ENCODE data around the gene NUDT16L1. TPM values are rescaled to one million over a fixed set of nuclear protein-coding genes. Genes with fewer than 3 reads are reported as not detected.

Gene NUDT16L1
- total RNA-seq, 1 donor from 2014 or later, result 36.1 TPM

- no peaks in the 10 kb centered on the region for H3K9me3 Mint-ChIP-seq
- H3K4me3 Mint-ChIP-seq, result no peak overlapping the region
- H3K27ac Mint-ChIP-seq, result no peak overlapping the region
- no peak for DNase-seq
- no peaks in the 10 kb centered on the region for H3K27me3 Mint-ChIP-seq
- intact Hi-C loops (cut with micrococcal nuclease), result no loop called here
- peaks cover 24% of the 10 kb centered on the region for H3K4me1 Mint-ChIP-seq
- peaks cover 33% of the 10 kb centered on the region for H3K36me3 Mint-ChIP-seq (ENCODE audit: low read depth)
Observed at GRCh38 chr16:4656695-4657686, 36.4 kb upstream of the NUDT16L1 start.

- intact Hi-C loops (cut with micrococcal nuclease), result loop anchor here (2.0 to 10.0 kb wide), 2 partner anchors 17 to 105 kb away; partner anchors contain the start of gene ZNF500
- Mint-ChIP-seq H3K27ac (peak overlapping the region; percentile 92), H3K27me3 (no peaks in the 10 kb centered on the region), H3K9me3 (no peaks in the 10 kb centered on the region), H3K36me3 (ENCODE audit: low read depth) (peaks cover 34% of the 10 kb centered on the region), H3K4me1 (peaks cover 38% of the 10 kb centered on the region), H3K4me3 (peak overlapping the region; percentile 39)
- DNase-seq, result no peak
Observed at GRCh38 chr16:4659363-4660353, 33.7 kb upstream of the NUDT16L1 start.

- intact Hi-C loops (cut with micrococcal nuclease), result loop anchor here (2.0 to 10.0 kb wide), 2 partner anchors 16 to 104 kb away; partner anchors contain the start of gene ZNF500
- peak overlapping the region; percentile 61 for H3K4me3 Mint-ChIP-seq
- H3K4me1 Mint-ChIP-seq, result peaks cover 42% of the 10 kb centered on the region
Observed at GRCh38 chr16:4660454-4661007, 32.8 kb upstream of the NUDT16L1 start.

GRCh38 chr16:4661661-4662060 is 31.7 kb upstream of the NUDT16L1 start:
- Mint-ChIP-seq H3K9me3 (no peaks in the 10 kb centered on the region), H3K36me3 (ENCODE audit: low read depth) (peaks cover 28% of the 10 kb centered on the region), H3K4me3 (no peak overlapping the region), H3K27me3 (no peaks in the 10 kb centered on the region), H3K4me1 (peaks cover 47% of the 10 kb centered on the region), H3K27ac (peak overlapping the region; percentile 53)
- intact Hi-C loops (cut with micrococcal nuclease), result loop anchor here (2.0 to 10.0 kb wide), 2 partner anchors 15 to 103 kb away; partner anchors contain the start of gene ZNF500
- no peak for DNase-seq

More at GRCh38 chr16:4660454-4661007, 32.8 kb upstream of the NUDT16L1 start:
- Mint-ChIP-seq H3K27ac (peak overlapping the region; percentile 92), H3K27me3 (no peaks in the 10 kb centered on the region), H3K9me3 (no peaks in the 10 kb centered on the region), H3K36me3 (ENCODE audit: low read depth) (peaks cover 32% of the 10 kb centered on the region)
- DNase-seq, result peak; percentile 92

DNA sequence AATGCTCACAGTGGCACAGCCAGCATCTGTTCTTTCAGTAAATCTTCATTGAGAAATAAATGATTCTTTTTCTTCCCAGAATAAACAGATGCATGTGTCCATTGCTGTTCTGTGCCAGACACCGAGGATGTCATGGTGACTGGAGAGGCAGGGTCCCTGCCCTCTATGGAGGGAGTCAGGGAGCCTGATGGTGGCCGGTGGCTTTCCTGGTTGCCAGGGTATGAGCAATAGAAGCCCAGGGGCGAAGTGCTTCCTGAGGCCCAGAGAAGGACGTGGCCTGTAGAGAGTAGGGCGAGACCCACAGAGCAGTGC is 29.9 kb upstream of the NUDT16L1 start:
- peaks cover 25% of the 10 kb centered on the region for H3K36me3 Mint-ChIP-seq (ENCODE audit: low read depth)
- intact Hi-C loops (cut with micrococcal nuclease), result loop anchor here (10.0 kb wide), 1 partner anchor 101 kb away; the partner anchor contains the start of gene ZNF500
- no peaks in the 10 kb centered on the region for H3K9me3 Mint-ChIP-seq
- H3K4me1 Mint-ChIP-seq, result peaks cover 47% of the 10 kb centered on the region
- DNase-seq, result no peak
- peak overlapping the region; percentile 61 for H3K4me3 Mint-ChIP-seq
- no peaks in the 10 kb centered on the region for H3K27me3 Mint-ChIP-seq
- H3K27ac Mint-ChIP-seq, result peak overlapping the region; percentile 88

DNA sequence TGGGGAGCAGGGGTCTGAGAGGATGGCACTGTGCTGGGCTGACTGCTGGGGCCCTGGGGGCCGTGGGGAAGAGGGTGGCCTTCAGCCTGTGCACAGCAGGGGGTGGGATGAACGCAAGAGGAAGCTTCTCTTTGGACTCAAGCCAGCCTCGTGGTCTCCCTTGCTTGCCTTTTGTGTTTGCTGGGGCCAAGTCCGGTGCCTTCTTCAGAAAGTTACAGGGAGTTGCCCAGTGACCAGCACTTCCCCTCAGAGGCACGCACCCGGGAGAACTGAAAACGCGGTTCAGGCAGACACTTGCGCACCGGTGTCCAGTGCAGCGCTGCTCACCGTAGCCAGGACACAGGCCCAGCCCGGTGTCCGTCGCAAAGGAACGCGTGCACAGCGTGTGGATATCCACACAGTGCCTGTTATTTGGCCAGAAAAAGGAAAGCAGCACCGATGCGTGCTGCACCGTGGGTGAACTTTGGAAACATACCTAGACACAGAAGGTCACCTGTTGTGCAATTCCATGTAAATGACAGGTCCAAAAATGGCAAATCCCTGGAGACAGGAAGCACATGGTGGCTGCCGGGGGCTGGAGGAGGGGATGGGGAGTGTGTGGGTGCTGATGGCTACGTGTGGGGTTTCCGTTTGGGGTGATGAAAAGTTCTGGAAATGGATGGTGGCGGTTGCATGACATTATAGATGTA is 29.4 kb upstream of the NUDT16L1 start:
- Mint-ChIP-seq H3K4me1 (peaks cover 47% of the 10 kb centered on the region), H3K27me3 (no peaks in the 10 kb centered on the region), H3K36me3 (ENCODE audit: low read depth) (peaks cover 24% of the 10 kb centered on the region), H3K27ac (peak overlapping the region; percentile 88), H3K4me3 (peak overlapping the region; percentile 77), H3K9me3 (no peaks in the 10 kb centered on the region)
- intact Hi-C loops (cut with micrococcal nuclease), result loop anchor here (10.0 kb wide), 1 partner anchor 101 kb away; the partner anchor contains the start of gene ZNF500
- DNase-seq, result no peak

DNA sequence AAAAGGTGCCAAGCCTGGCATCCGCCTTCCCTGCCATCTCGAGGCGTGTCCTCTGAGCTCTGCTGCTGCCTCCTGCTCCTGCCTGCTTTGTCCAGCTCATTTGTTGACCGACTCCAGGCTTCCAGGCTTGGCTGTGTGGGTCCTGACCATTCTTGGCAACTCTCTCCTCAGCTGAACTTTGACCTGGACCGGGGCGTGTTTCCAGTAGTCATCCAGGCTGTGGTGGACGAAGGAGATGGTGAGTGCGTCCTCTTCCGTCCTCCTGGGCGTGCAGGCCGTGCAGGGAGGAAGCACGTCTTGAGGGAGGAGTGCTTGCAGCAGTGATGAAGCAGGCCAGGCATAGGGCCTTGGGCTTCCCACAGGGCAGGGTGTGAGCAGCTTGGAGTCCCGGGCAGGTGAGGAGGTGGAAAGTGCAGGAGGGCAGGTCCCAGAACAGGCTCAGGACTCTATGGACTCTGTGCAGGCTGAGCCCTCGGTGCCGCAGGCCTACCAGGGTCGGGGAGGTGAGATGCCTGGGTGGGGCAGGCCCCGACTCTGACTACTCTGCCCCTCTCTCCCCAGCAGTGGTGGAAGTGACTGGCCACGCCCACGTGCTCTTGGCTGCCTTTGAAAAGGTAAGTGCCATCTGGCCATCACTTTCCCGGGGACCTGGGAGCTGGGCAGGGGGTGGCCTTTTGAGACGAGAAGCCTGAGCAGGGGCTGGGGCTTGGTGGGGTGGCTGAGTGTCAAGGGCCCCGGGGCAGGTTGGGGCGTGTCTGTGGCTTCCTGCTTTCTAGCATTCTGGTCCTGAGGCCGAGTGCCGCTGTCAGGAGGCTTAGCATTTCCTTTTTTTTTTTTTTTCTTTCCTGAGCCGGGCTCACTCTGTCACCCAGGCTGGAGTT is 28.6 kb upstream of the NUDT16L1 start:
- DNase-seq, result peak; percentile 90
- Mint-ChIP-seq H3K27ac (peak overlapping the region; percentile 88), H3K4me3 (peak overlapping the region; percentile 77), H3K27me3 (no peaks in the 10 kb centered on the region), H3K4me1 (peaks cover 41% of the 10 kb centered on the region), H3K36me3 (ENCODE audit: low read depth) (peaks cover 21% of the 10 kb centered on the region), H3K9me3 (no peaks in the 10 kb centered on the region)
- intact Hi-C loops (cut with micrococcal nuclease), result loop anchor here (1.0 to 10.0 kb wide), 2 partner anchors 12 to 100 kb away; partner anchors contain the start of gene ZNF500

GRCh38 chr16:4666537-4667202 is 26.7 kb upstream of the NUDT16L1 start:
- Mint-ChIP-seq H3K27me3 (no peaks in the 10 kb centered on the region), H3K4me3 (no peak overlapping the region), H3K36me3 (ENCODE audit: low read depth) (peaks cover 20% of the 10 kb centered on the region), H3K27ac (no peak overlapping the region), H3K4me1 (peaks cover 23% of the 10 kb centered on the region), H3K9me3 (no peaks in the 10 kb centered on the region)
- intact Hi-C loops (cut with micrococcal nuclease), result loop anchor here (10.0 kb wide), 1 partner anchor 98 kb away; the partner anchor contains the start of gene ZNF500
- DNase-seq, result no peak

GRCh38 chr16:4667203-4667963 is 26.0 kb upstream of the NUDT16L1 start:
- H3K27me3 Mint-ChIP-seq, result no peaks in the 10 kb centered on the region
- DNase-seq, result no peak
- H3K4me1 Mint-ChIP-seq, result peaks cover 23% of the 10 kb centered on the region

DNA sequence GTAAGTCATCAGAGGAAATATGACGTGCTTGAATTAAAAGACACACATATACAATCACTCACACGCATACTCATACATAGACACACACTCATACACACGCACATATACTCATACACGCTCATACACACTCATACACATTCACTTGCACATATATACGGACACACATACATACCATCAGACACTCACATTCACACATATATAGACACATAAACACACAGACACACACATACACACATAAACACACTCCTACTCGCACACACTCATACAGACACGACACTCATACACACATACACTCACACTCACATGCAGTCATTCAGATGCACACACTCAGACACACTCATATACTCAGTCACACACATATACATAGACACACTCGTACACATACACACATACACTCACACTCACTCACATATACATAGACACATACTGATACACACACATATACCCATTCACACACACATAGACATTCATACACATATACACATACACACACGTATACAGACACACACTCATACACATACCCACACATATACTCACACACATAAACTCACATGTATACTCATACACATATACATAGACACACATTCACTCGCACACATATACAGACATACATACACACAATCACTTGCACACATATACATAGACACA is 24.9 kb upstream of the NUDT16L1 start:
- Mint-ChIP-seq H3K9me3 (no peaks in the 10 kb centered on the region), H3K27me3 (no peaks in the 10 kb centered on the region), H3K4me1 (peaks cover 21% of the 10 kb centered on the region), H3K27ac (no peak overlapping the region), H3K4me3 (no peak overlapping the region), H3K36me3 (ENCODE audit: low read depth) (peaks cover 23% of the 10 kb centered on the region)
- no peak for DNase-seq
- intact Hi-C loops (cut with micrococcal nuclease), result loop anchor here (10.0 kb wide), 1 partner anchor 96 kb away; the partner anchor contains the start of gene ZNF500

More at GRCh38 chr16:4667203-4667963, 26.0 kb upstream of the NUDT16L1 start:
- Mint-ChIP-seq H3K4me3 (no peak overlapping the region), H3K9me3 (no peaks in the 10 kb centered on the region), H3K36me3 (ENCODE audit: low read depth) (peaks cover 22% of the 10 kb centered on the region), H3K27ac (no peak overlapping the region)
- intact Hi-C loops (cut with micrococcal nuclease), result loop anchor here (10.0 kb wide), 1 partner anchor 97 kb away; the partner anchor contains the start of gene ZNF500
